ENCODE measurements around the gene GPC6.
"Not testable (repeated sequence)": the region's sequence is repeated elsewhere in the genome, so short reads cannot be mapped to it uniquely, and the experiment has no call there.

The GPC6 gene

DNA sequence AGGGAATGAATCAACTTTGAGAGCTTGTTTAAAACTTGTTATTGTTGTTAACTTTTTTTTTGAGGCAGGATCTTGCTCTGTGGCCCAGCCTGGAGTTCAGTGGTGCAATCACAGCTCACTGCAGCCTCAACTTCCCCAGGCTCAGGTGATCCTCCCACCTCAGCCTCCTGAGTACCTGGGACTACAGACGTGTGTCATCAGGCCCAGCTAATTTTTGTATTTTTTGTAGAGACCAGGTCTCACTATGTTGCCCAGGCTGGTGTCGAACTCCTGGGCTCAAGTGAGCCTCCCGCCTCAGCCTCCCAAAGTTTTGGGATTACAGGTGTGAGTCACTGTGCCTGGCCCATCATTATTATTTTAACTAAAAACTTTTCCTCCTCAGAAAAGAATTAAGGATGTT, 1117.1 kb downstream of the GPC6 start:
- not testable (repeated sequence) for DNase-seq

DNA sequence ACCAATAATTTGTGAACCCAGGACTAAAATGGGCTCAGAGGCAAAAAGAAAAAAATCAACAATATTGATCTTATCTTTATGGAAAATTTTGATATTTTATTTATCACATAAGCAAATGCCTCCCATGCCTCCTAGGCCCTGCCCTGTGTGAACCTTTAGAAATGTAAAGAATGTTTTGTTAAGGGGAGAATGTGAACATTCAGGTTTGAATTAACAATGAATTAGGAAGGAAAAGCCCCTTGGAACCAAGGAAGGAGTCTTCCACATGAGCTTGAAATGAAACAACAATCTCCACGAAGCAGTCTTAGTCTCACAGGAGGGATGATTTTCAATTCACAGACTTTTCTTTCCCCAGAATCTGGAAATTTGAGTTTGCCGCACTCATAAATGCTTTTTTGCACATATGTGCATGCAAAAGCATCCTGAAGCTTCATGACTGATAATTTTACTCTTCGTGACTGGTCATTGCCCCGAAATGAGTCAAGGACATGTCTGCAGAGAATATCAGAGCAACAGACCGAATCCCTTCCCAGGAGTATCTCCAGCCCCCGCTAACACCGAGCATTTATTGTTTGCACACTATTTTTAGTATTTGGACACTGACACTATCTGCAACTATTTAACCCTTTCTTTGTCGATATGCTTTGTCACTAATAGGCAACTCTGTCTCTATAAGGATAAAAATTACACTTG, 1117.7 kb downstream of the GPC6 start:
- no peak for DNase-seq

- DNase-seq, result peak; percentile 28
Observed at GRCh38 chr13:94345374-94346195, 1119.0 kb downstream of the GPC6 start.

- no peak for DNase-seq
Observed at GRCh38 chr13:94346261-94347019, 1119.8 kb downstream of the GPC6 start.

GRCh38 chr13:94351292-94351990, 1124.8 kb downstream of the GPC6 start:
- no peak for DNase-seq

- DNase-seq, result no peak
Observed at GRCh38 chr13:94352057-94352456, 1125.5 kb downstream of the GPC6 start.

GRCh38 chr13:94353167-94353710, 1126.6 kb downstream of the GPC6 start:
- no peak for DNase-seq

DNA sequence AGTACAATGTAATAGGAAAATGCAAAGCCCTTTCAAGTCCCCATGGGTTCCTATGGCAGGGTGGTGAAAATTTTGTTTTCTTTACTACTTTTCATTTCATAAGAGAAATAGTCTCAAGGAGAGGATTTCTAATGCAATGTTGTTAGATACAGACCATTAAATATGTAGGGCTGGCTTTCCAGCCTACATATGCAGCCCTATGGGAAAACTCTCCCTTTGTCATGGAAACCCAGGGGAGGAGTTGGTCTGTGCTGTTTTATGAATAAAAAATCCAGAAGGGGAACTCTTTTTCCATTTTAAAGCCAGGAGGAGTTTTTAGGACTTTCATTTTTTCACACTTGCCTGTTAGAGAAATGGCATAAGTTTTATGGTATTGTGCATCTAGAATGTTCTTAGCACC, 1133.3 kb downstream of the GPC6 start:
- no peak for DNase-seq

- peak; percentile 82 for DNase-seq
Observed at GRCh38 chr13:94362411-94362909, 1135.9 kb downstream of the GPC6 start.

DNA sequence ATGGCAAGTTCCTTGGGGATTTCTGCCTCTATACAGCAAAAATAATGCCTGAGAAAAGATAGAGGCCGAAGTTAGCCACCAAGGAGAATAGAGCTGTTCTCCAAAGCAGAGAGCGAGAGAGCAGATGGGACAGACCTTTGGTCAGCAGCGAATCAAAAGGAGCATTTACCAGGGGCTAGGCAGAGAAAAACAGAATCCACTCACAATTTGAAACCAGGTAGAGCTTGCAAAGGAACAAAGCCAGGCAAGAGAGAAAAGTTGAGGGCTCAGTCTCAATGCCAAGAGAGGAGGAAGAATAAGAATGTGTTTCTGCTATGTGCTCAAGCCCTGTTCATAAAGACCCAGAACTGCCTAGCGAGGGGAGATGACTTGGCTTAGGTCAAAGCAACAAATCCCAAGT, 1140.1 kb downstream of the GPC6 start:
- DNase-seq, result no peak

DNA sequence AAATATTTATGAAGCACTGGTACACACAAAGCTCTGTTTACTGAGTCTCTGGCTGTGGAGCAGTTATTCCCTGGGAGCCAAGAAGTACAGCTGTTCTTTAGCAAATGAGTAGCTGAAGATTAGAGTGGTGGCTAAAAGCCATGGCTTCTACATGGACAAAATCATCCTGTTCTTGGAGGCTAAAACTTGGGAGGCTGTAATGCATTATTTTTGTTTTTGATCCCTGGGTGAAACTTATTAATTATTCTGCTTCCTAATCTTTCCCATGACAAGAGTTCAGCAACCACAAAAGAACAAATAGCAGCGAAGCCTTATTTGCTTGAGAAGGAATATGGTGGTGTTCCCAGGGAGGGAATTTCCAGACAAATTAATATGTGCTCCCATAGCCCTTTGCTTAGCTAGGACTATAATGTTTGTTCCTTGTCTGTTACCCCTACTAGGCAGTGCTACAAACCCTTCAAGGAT, 1143.4 kb downstream of the GPC6 start:
- DNase-seq, result no peak

DNA sequence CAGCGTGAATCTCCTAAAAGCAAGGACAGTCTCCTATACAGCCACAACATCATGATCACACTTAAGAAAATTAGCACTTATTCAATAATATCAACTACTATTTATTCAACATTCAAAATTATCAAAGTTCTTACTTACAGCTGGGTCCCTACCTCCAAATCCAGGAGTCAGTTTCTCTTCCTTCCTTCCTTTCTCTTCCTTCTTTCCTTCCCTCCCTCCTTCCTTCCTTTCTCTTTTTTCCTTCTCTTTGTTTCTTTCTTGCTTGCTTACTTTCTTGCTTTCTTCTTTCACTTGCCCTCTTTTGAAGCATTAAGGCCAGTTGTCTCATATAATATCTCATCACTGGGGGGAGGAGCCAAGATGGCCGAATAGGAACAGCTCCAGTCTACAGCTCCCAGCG, 1145.2 kb downstream of the GPC6 start:
- no peak for DNase-seq

- peak; percentile 5 for DNase-seq
Observed at GRCh38 chr13:94382517-94382916, 1155.9 kb downstream of the GPC6 start.

GRCh38 chr13:94382960-94383359, 1156.4 kb downstream of the GPC6 start:
- DNase-seq, result no peak

GRCh38 chr13:94384231-94384905, 1157.8 kb downstream of the GPC6 start:
- DNase-seq, result peak; percentile 87

GRCh38 chr13:94387047-94387446, 1160.4 kb downstream of the GPC6 start:
- DNase-seq, result no peak

- no peak for DNase-seq
Observed at GRCh38 chr13:94389604-94390351, 1163.2 kb downstream of the GPC6 start.

- no peak for DNase-seq
Observed at GRCh38 chr13:94390881-94391280, 1164.3 kb downstream of the GPC6 start.

- no peak for DNase-seq
Observed at GRCh38 chr13:94394723-94395122, 1168.1 kb downstream of the GPC6 start.

- DNase-seq, result no peak
Observed at GRCh38 chr13:94395860-94396259, 1169.3 kb downstream of the GPC6 start.

- DNase-seq, result no peak
Observed at GRCh38 chr13:94399812-94400211, 1173.2 kb downstream of the GPC6 start.
